ENCODE data around the gene RHOD.
A peak's percentile ranks its signal among the peaks of the same experiment; 100 is the strongest.

The RHOD gene

GRCh38 chr11:67090717-67091116 is 34.1 kb downstream of the RHOD start:
- DNase-seq, result no peak
- TF ChIP-seq POLR2A (IDR thresholded peaks at IDR 0.05; ENCODE audit: low read length) (no peak), GATA1 (IDR thresholded peaks at IDR 0.05; ENCODE audit: low read depth, low read length) (no peak)

GRCh38 chr11:67095214-67095507 is 38.5 kb downstream of the RHOD start:
- DNase-seq, result no peak
- TF ChIP-seq GATA1 (IDR thresholded peaks at IDR 0.05; ENCODE audit: low read depth, low read length) (no peak), POLR2A (IDR thresholded peaks at IDR 0.05; ENCODE audit: low read length) (no peak)

GRCh38 chr11:67098799-67099429 is 42.3 kb downstream of the RHOD start:
- no peak for TF ChIP-seq POLR2A (IDR thresholded peaks at IDR 0.05; ENCODE audit: low read length)
- no peak for TF ChIP-seq GATA1 (IDR thresholded peaks at IDR 0.05; ENCODE audit: low read depth, low read length)
- DNase-seq, result no peak

GRCh38 chr11:67099831-67100324 is 43.2 kb downstream of the RHOD start:
- DNase-seq, result no peak
- TF ChIP-seq POLR2A (IDR thresholded peaks at IDR 0.05; ENCODE audit: low read length), result no peak
- no peak for TF ChIP-seq GATA1 (IDR thresholded peaks at IDR 0.05; ENCODE audit: low read depth, low read length)

- no peak for TF ChIP-seq POLR2A (IDR thresholded peaks at IDR 0.05; ENCODE audit: low read length)
- TF ChIP-seq GATA1 (IDR thresholded peaks at IDR 0.05; ENCODE audit: low read depth, low read length), result no peak
- no peak for DNase-seq
Observed at GRCh38 chr11:67102664-67103063, 46.0 kb downstream of the RHOD start.

- DNase-seq, result no peak
- TF ChIP-seq POLR2A (IDR thresholded peaks at IDR 0.05; ENCODE audit: low read length) (no peak), GATA1 (IDR thresholded peaks at IDR 0.05; ENCODE audit: low read depth, low read length) (no peak)
Observed at GRCh38 chr11:67105964-67106363, 49.3 kb downstream of the RHOD start.

GRCh38 chr11:67111261-67111660 is 54.6 kb downstream of the RHOD start:
- no peak for DNase-seq
- TF ChIP-seq POLR2A (IDR thresholded peaks at IDR 0.05; ENCODE audit: low read length), result no peak
- TF ChIP-seq GATA1 (IDR thresholded peaks at IDR 0.05; ENCODE audit: low read depth, low read length), result no peak

GRCh38 chr11:67113231-67113721 is 56.6 kb downstream of the RHOD start:
- TF ChIP-seq GATA1 (IDR thresholded peaks at IDR 0.05; ENCODE audit: low read depth, low read length) (no peak), POLR2A (IDR thresholded peaks at IDR 0.05; ENCODE audit: low read length) (no peak)
- DNase-seq, result no peak

GRCh38 chr11:67114275-67114896 is 57.7 kb downstream of the RHOD start:
- no peak for TF ChIP-seq GATA1 (IDR thresholded peaks at IDR 0.05; ENCODE audit: low read depth, low read length)
- TF ChIP-seq POLR2A (IDR thresholded peaks at IDR 0.05; ENCODE audit: low read length), result no peak
- DNase-seq, result no peak

- TF ChIP-seq GATA1 (IDR thresholded peaks at IDR 0.05; ENCODE audit: low read depth, low read length) (no peak), POLR2A (IDR thresholded peaks at IDR 0.05; ENCODE audit: low read length) (no peak)
- no peak for DNase-seq
Observed at GRCh38 chr11:67116758-67117105, 60.1 kb downstream of the RHOD start.

- no peak for TF ChIP-seq GATA1 (IDR thresholded peaks at IDR 0.05; ENCODE audit: low read depth, low read length)
- no peak for TF ChIP-seq POLR2A (IDR thresholded peaks at IDR 0.05; ENCODE audit: low read length)
- no peak for DNase-seq
Observed at GRCh38 chr11:67117176-67117575, 60.5 kb downstream of the RHOD start.

GRCh38 chr11:67117672-67118180 is 61.1 kb downstream of the RHOD start:
- DNase-seq, result peak in 1 of 2 experiments; percentile 32
- TF ChIP-seq POLR2A (IDR thresholded peaks at IDR 0.05; ENCODE audit: low read length), result no peak
- no peak for TF ChIP-seq GATA1 (IDR thresholded peaks at IDR 0.05; ENCODE audit: low read depth, low read length)

- TF ChIP-seq POLR2A (IDR thresholded peaks at IDR 0.05; ENCODE audit: low read length), result peak; percentile 37
- TF ChIP-seq GATA1 (IDR thresholded peaks at IDR 0.05; ENCODE audit: low read depth, low read length), result no peak
- DNase-seq, result peak; percentile 62 to 69
Observed at GRCh38 chr11:67118181-67118766, 61.6 kb downstream of the RHOD start.

GRCh38 chr11:67118801-67119584 is 62.3 kb downstream of the RHOD start, which contains the start of gene KDM2A:
TSS of gene KDM2A (plus strand) at chr11:67119263. CDS start at chr11:67121317, 2,054 bp downstream.
- peak; percentile 99 to 100 for DNase-seq
- TF ChIP-seq POLR2A (IDR thresholded peaks at IDR 0.05; ENCODE audit: low read length), result peak; percentile 44
- no peak for TF ChIP-seq GATA1 (IDR thresholded peaks at IDR 0.05; ENCODE audit: low read depth, low read length)
